A673 (cell line): ENCODE measurements around the gene UBXN2A.

ENCODE experiments used
- EZH2 ChIP-seq: fragments of 200-600 bp; sonication (generic); IDR thresholded peaks from 2 replicates; pipeline ENCODE4 v1.6.1; 2017; ENCODE audit warnings: borderline replicate concordance, low read depth, mild to moderate bottlenecking, mixed read lengths, antibody characterized with exemption, low read length; ENCODE audit not compliant: poor library complexity, severe bottlenecking
- TF ChIP-seq, protein P1 (sequence below): fragments of 300-800, 200-600 bp; sonication (generic); conservative IDR thresholded peaks from 2 replicates; pipeline ENCODE4 v1.5.1; 2017; ENCODE audit warnings: low read depth, mild to moderate bottlenecking, antibody characterized with exemption, low read length, moderate library complexity, mixed read lengths

DNA sequence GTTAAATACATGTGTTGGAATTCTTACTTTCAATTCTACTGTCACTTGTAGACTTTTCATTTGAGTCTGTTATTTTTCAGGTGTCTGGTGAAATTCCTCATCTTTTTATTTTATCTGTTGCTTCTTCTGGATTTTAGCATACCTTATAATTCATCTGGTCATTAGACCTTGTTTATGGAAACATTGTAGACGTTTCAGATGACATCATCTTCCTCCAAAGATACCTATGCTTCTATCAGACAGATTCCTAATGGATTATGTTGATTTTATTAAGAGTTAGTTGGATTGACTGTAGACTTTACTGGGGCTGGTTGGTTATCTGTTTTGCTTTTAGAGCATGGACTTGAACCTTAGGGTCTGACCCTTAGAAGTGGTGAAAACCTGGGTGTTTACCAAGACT is 54.3 kb downstream of the UBXN2A start:
- TF ChIP-seq, protein P1, sequence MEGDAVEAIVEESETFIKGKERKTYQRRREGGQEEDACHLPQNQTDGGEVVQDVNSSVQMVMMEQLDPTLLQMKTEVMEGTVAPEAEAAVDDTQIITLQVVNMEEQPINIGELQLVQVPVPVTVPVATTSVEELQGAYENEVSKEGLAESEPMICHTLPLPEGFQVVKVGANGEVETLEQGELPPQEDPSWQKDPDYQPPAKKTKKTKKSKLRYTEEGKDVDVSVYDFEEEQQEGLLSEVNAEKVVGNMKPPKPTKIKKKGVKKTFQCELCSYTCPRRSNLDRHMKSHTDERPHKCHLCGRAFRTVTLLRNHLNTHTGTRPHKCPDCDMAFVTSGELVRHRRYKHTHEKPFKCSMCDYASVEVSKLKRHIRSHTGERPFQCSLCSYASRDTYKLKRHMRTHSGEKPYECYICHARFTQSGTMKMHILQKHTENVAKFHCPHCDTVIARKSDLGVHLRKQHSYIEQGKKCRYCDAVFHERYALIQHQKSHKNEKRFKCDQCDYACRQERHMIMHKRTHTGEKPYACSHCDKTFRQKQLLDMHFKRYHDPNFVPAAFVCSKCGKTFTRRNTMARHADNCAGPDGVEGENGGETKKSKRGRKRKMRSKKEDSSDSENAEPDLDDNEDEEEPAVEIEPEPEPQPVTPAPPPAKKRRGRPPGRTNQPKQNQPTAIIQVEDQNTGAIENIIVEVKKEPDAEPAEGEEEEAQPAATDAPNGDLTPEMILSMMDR, result no peak
- TF ChIP-seq EZH2, result no peak
